Activated naive CD8-positive, alpha-beta T cell (primary cell): ENCODE data around the gene ITGA1.
"Not testable (repeated sequence)": the region's sequence is repeated elsewhere in the genome, so short reads cannot be mapped to it uniquely, and the experiment has no call there.

ENCODE experiments used
- H3K27ac Mint-ChIP-seq: one replicate; pipeline ENCODE4 v1.8.0; 2021; ENCODE audit warnings: mixed read lengths
- H3K27me3 Mint-ChIP-seq: one replicate; pipeline ENCODE4 v1.8.0; 2021; ENCODE audit warnings: mixed read lengths
- H3K36me3 Mint-ChIP-seq: one replicate; pipeline ENCODE4 v1.8.0; 2021; ENCODE audit warnings: mixed read lengths
- H3K4me1 Mint-ChIP-seq: one replicate; pipeline ENCODE4 v1.8.0; 2021; ENCODE audit warnings: low read depth, mixed read lengths
- H3K4me3 Mint-ChIP-seq: one replicate; pipeline ENCODE4 v1.8.0; 2021; ENCODE audit warnings: mild to moderate bottlenecking, mixed read lengths
- H3K9me3 Mint-ChIP-seq: one replicate; pipeline ENCODE4 v1.8.0; 2021; ENCODE audit warnings: low read depth, mixed read lengths

Gene ITGA1

DNA sequence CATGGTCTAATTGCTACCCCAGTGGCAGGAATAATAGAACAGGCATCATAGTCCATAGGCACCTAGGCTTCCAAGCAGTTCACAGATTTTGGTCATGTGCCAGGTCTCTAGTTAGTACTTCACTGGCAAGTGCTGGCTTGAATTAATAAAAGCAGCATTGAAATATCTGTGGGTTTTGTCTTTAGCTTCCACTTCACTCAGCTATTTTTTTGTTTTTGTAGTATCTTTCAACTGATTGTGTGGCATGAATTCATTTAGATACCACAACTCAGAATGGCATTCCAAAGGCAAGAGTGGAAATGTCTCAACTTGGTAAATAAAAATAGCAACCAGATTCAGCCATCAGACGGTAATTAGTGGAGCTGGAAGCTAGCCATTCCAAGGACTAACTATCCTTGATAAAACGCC is 173.6 kb downstream of the ITGA1 start:
- no peaks in the 10 kb centered on the region for H3K36me3 Mint-ChIP-seq
- no peaks in the 10 kb centered on the region for H3K27me3 Mint-ChIP-seq
- peaks cover 5% of the 10 kb centered on the region for H3K9me3 Mint-ChIP-seq
- no peak overlapping the region for H3K4me3 Mint-ChIP-seq
- no peaks in the 10 kb centered on the region for H3K4me1 Mint-ChIP-seq
- no peak overlapping the region for H3K27ac Mint-ChIP-seq

DNA sequence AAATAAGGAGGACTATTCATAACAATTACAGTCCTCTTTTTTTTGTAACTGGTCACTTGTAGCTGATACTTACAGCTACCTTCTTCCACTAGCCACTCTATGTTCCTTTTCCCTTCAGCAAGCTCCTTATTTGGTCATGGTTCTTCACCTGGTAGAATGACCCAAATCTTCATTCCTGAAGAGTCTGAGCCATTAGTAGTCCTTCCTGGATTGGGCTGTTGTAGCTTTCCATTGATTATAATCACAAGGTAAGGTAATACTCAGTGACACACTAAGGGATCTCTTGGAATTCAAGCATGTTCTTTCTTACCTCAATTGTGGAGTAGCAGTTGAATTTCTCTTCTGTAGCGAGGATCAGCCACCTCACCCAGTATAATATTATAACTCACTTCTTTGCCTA is 175.9 kb downstream of the ITGA1 start:
- no peaks in the 10 kb centered on the region for H3K36me3 Mint-ChIP-seq
- no peak overlapping the region for H3K4me3 Mint-ChIP-seq
- H3K4me1 Mint-ChIP-seq: no peaks in the 10 kb centered on the region
- no peak overlapping the region for H3K27ac Mint-ChIP-seq
- H3K9me3 Mint-ChIP-seq: peaks cover 13% of the 10 kb centered on the region
- H3K27me3 Mint-ChIP-seq: peaks cover 3% of the 10 kb centered on the region

GRCh38 chr5:52964138-52964537 is 176.4 kb downstream of the ITGA1 start:
- Mint-ChIP-seq H3K27me3 (peaks cover 3% of the 10 kb centered on the region), H3K9me3 (peaks cover 17% of the 10 kb centered on the region), H3K4me3 (no peak overlapping the region), H3K27ac (no peak overlapping the region), H3K36me3 (peaks cover 4% of the 10 kb centered on the region), H3K4me1 (no peaks in the 10 kb centered on the region)

DNA sequence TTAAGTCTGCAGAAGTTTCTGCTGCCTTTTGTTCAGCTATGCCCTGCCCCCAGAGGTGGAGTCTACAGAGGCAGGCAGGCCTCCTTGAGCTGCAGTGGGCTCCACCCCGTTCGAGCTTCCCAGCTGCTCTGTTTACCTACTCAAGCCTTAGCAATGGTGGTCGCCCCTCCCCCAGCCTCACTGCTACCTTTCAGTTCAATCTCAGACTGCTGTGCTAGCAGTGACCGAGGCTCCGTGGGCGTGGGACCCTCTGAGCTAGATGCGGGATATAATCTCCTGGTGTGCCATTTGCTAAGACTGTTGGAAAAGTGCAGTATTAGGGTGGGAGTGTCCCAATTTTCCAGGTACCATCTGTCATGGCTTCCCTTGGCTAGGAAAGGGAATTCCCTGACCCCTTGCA is 188.4 kb downstream of the ITGA1 start:
- H3K4me3 Mint-ChIP-seq, H3K9me3 Mint-ChIP-seq, H3K27me3 Mint-ChIP-seq, H3K4me1 Mint-ChIP-seq, H3K27ac Mint-ChIP-seq, H3K36me3 Mint-ChIP-seq: not testable (repeated sequence)

GRCh38 chr5:52977264-52977897 is 189.7 kb downstream of the ITGA1 start:
- Mint-ChIP-seq H3K27me3 (peaks cover 7% of the 10 kb centered on the region), H3K27ac (no peak overlapping the region), H3K4me3 (no peak overlapping the region), H3K9me3 (peaks cover 5% of the 10 kb centered on the region), H3K36me3 (peaks cover 7% of the 10 kb centered on the region), H3K4me1 (no peaks in the 10 kb centered on the region)

GRCh38 chr5:52981507-52981906 is 193.8 kb downstream of the ITGA1 start:
- Mint-ChIP-seq H3K27ac (no peak overlapping the region), H3K4me1 (peaks cover 2% of the 10 kb centered on the region), H3K4me3 (no peak overlapping the region), H3K27me3 (peaks cover 11% of the 10 kb centered on the region), H3K36me3 (peaks cover 4% of the 10 kb centered on the region), H3K9me3 (no peaks in the 10 kb centered on the region)

- H3K9me3 Mint-ChIP-seq: no peaks in the 10 kb centered on the region
- peaks cover 13% of the 10 kb centered on the region for H3K27me3 Mint-ChIP-seq
These were observed 196.3 kb downstream of the ITGA1 start for GRCh38 chr5:52983731-52984636.

DNA sequence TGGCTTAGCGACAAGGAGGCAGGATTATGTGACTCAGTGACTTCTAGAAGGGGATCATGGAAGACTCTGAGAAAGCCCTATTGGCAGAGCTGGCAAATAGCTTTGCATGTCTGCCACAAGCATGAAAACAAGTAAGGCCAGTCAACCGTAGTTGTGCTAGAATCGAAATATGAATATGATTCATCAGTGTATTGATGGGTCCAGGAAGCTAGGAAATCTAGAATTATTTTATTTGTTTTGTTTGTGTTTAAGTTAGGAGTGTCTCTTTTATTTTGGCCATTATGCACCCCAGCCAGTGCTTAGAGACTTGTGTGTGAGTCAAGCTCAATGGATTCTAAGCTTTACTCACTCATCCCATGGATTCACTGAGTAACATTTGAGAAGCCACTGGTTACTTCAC is 197.6 kb downstream of the ITGA1 start:
- peaks cover 20% of the 10 kb centered on the region for H3K4me1 Mint-ChIP-seq

More at GRCh38 chr5:52983731-52984636, 196.3 kb downstream of the ITGA1 start:
- Mint-ChIP-seq H3K4me1 (peaks cover 16% of the 10 kb centered on the region), H3K4me3 (no peak overlapping the region), H3K36me3 (no peaks in the 10 kb centered on the region), H3K27ac (no peak overlapping the region)

GRCh38 chr5:52987711-52988331 is 200.1 kb downstream of the ITGA1 start:
- H3K27me3 Mint-ChIP-seq: peaks cover 10% of the 10 kb centered on the region
- peaks cover 20% of the 10 kb centered on the region for H3K4me1 Mint-ChIP-seq
- peak overlapping the region; percentile 11 for H3K27ac Mint-ChIP-seq
- no peaks in the 10 kb centered on the region for H3K36me3 Mint-ChIP-seq
- peak overlapping the region; percentile 82 for H3K4me3 Mint-ChIP-seq
- no peaks in the 10 kb centered on the region for H3K9me3 Mint-ChIP-seq

More for the DNA sequence above, 197.6 kb downstream of the ITGA1 start:
- Mint-ChIP-seq H3K4me3 (no peak overlapping the region), H3K36me3 (no peaks in the 10 kb centered on the region), H3K27ac (no peak overlapping the region), H3K9me3 (no peaks in the 10 kb centered on the region), H3K27me3 (peaks cover 9% of the 10 kb centered on the region)

GRCh38 chr5:52988335-52989024 is 200.8 kb downstream of the ITGA1 start:
- H3K27me3 Mint-ChIP-seq: peaks cover 10% of the 10 kb centered on the region
- H3K27ac Mint-ChIP-seq: no peak overlapping the region
- H3K4me1 Mint-ChIP-seq: peaks cover 20% of the 10 kb centered on the region
- no peaks in the 10 kb centered on the region for H3K9me3 Mint-ChIP-seq
- H3K36me3 Mint-ChIP-seq: no peaks in the 10 kb centered on the region
- peak overlapping the region; percentile 82 for H3K4me3 Mint-ChIP-seq

- H3K36me3 Mint-ChIP-seq: no peaks in the 10 kb centered on the region
- peak within 1 kb of the TSS; percentile 82 for H3K4me3 Mint-ChIP-seq
- peaks cover 19% of the 10 kb centered on the region for H3K4me1 Mint-ChIP-seq
- H3K27me3 Mint-ChIP-seq: peaks cover 10% of the 10 kb centered on the region
- H3K27ac Mint-ChIP-seq: no peak within 1 kb of the TSS
- no peaks in the 10 kb centered on the region for H3K9me3 Mint-ChIP-seq
These were observed 201.5 kb downstream of the ITGA1 start, which contains the start of gene ITGA2 for GRCh38 chr5:52989025-52989780. TSS of gene ITGA2 (plus strand) at chr5:52989352. CDS start at chr5:52989469, 117 bp downstream.

- Mint-ChIP-seq H3K36me3 (no peaks in the 10 kb centered on the region), H3K27ac (no peak overlapping the region), H3K9me3 (no peaks in the 10 kb centered on the region), H3K4me3 (peak overlapping the region; percentile 77), H3K4me1 (peaks cover 19% of the 10 kb centered on the region), H3K27me3 (peaks cover 9% of the 10 kb centered on the region)
These were observed 202.2 kb downstream of the ITGA1 start for GRCh38 chr5:52989781-52990527.

DNA sequence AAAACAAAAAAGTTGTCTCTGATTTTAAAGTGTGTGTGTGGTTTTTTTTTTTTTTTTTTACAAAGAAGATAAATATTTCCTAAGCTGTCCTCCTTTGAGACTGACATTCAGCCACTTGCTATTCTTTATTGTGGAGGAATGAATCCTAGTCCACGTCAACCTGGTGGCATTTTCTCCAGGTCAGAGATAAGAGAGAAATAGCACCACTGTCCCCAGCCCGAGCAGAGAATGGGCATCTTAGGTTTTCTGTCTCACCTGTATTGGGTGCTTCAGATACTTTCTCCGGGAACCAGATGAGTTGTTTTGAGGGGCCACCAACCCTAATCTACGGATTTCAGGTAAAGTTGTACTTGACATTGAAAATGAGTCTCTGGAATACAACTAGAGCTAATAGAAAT is 202.8 kb downstream of the ITGA1 start:
- Mint-ChIP-seq H3K36me3 (no peaks in the 10 kb centered on the region), H3K4me3 (peak overlapping the region; percentile 77), H3K27me3 (peaks cover 9% of the 10 kb centered on the region)

More for the DNA sequence above, 202.8 kb downstream of the ITGA1 start:
- no peak overlapping the region for H3K27ac Mint-ChIP-seq
- no peaks in the 10 kb centered on the region for H3K9me3 Mint-ChIP-seq
- peaks cover 19% of the 10 kb centered on the region for H3K4me1 Mint-ChIP-seq
